Body of pancreas (tissue), 4 donors: Measurements from ENCODE around the gene SVEP1. TPM values are rescaled to one million over a fixed set of nuclear protein-coding genes. Genes with fewer than 3 reads are reported as not detected.
"Not testable (repeated sequence)": the region's sequence is repeated elsewhere in the genome, so short reads cannot be mapped to it uniquely, and the experiment has no call there.

ENCODE experiments used
- ATAC-seq: fragments of 150-250 bp; one replicate; pipeline ENCODE4 v1.9.1; 2016
- DNase-seq, 4 donors: peaks; one replicate each; pipeline ENCODE4 v3.0.0-alpha.2; 2019
- H3K27ac ChIP-seq, 4 donors: fragments of 200-600 bp; sonication (generic); 1 replicate in 3 of 4; 2 replicates in 1 of 4; pipeline versions ENCODE4 v1.5.1 to v1.6.1; 2016 to 2019; ENCODE audit warnings: mild to moderate bottlenecking in 1 of 4, mixed read lengths in 1 of 4, moderate library complexity in 1 of 4
- H3K27me3 ChIP-seq, 2 donors: fragments of 200-600 bp; sonication (generic); one replicate each; pipeline ENCODE4 v1.6.0; 2016; ENCODE audit warnings: mild to moderate bottlenecking in 1 of 2
- H3K36me3 ChIP-seq, 2 donors: fragments of 200-600 bp; sonication (generic); replicated peaks in 1 of 2; 2 replicates each; pipeline ENCODE4 v1.5.1; 2016; ENCODE audit warnings: low read depth in 2 of 2; ENCODE audit not compliant: insufficient read depth in 1 of 2
- H3K4me1 ChIP-seq: fragments of 200-600 bp; sonication (generic); one replicate; pipeline ENCODE4 v1.6.0; 2016
- H3K4me3 ChIP-seq, 2 donors: fragments of 200-600 bp; sonication (generic); 1 replicate in 1 of 2; 2 replicates in 1 of 2; pipeline ENCODE4 v1.5.1; 2016 to 2019
- H3K9me3 ChIP-seq, 3 donors: fragments of 200-600 bp; sonication (generic); 1 replicate in 2 of 3; 2 replicates in 1 of 3; pipeline ENCODE4 v1.5.1; 2016
- POLR2A ChIP-seq, 3 donors: fragments of 450-650 bp; IDR thresholded peaks; one replicate each; pipeline ENCODE4 v1.6.1; 2016; ENCODE audit warnings: antibody characterized with exemption in 3 of 3, mild to moderate bottlenecking in 2 of 3
- WGBS, 2 donors: methylation state at CpG; one replicate each; pipeline ENCODE4 v1.1.5; 2017; 5-methylcytosine and 5-hydroxymethylcytosine counted together
- intact Hi-C: fragments of 100-400 bp; cut with DNase I; formaldehyde crosslinking; loops from one replicate; pipeline ENCODE4 v1.15.1; 2023
- total RNA-seq, 2 donors: library from RNA; depleted of rRNA; stranded (reverse); fragments of >200 nt; gene quantifications; one replicate each; pipeline ENCODE4 v1.1.0, GENCODE V29; 2016
- TF ChIP-seq, protein P1 (sequence below), 7 experiments: fragments of 450-650 bp in 4 of 7; fragments of 200-600 bp in 3 of 7; sonication (generic) in 3 of 7; IDR thresholded peaks; one replicate each; pipeline ENCODE4 v1.5.1; 2016 to 2019; ENCODE audit warnings: antibody characterized with exemption in 7 of 7

The SVEP1 gene
- total RNA-seq, 2 donors from 2014 or later, result 23.7 to 34.0 TPM

DNA sequence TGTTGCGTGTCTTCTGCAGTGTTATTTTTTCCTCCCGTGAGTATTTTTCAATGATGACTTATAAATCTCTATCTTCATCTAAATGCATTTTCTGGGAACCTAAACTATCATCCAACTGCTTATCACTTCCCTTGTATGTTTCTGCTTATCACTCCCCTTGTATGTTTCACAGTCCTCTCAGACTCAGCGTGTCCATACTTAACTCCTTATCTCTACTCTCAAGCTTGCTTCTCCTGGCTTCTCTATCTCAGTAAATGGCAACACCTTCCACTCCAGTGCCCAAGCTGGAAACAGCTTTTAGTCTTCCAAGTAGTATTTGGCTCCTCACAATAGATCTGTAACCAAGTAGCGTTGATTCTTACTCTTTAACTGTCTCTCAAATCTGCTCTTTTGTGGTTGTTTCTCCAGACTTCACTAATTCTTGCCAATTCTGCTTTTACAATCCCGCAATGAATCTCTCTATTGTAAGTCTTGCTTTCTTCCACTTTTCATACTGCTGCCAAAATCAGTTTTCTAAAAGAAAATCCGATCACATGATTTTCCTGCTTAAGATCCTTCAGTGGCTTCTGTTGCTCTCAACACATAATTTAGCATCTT, 208.0 kb downstream of the SVEP1 start:
- intact Hi-C loops, result no loop called here
- WGBS, 2 donors, result 72 to 75% methylated on average over 6 of the region's 6 CpGs
- H3K9me3 ChIP-seq, result no peaks in the 10 kb centered on the region
- TF ChIP-seq, protein P1, sequence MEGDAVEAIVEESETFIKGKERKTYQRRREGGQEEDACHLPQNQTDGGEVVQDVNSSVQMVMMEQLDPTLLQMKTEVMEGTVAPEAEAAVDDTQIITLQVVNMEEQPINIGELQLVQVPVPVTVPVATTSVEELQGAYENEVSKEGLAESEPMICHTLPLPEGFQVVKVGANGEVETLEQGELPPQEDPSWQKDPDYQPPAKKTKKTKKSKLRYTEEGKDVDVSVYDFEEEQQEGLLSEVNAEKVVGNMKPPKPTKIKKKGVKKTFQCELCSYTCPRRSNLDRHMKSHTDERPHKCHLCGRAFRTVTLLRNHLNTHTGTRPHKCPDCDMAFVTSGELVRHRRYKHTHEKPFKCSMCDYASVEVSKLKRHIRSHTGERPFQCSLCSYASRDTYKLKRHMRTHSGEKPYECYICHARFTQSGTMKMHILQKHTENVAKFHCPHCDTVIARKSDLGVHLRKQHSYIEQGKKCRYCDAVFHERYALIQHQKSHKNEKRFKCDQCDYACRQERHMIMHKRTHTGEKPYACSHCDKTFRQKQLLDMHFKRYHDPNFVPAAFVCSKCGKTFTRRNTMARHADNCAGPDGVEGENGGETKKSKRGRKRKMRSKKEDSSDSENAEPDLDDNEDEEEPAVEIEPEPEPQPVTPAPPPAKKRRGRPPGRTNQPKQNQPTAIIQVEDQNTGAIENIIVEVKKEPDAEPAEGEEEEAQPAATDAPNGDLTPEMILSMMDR (IDR thresholded peaks at IDR 0.05), result no peak
- no peak for TF ChIP-seq POLR2A (IDR thresholded peaks at IDR 0.05)
- H3K27me3 ChIP-seq, result no peaks in the 10 kb centered on the region
- no peak overlapping the region for H3K27ac ChIP-seq
- no peak for DNase-seq
- no peak overlapping the region for H3K4me3 ChIP-seq
- no peaks in the 10 kb centered on the region for H3K4me1 ChIP-seq
- no peak for ATAC-seq
- H3K36me3 ChIP-seq, result no peaks in the 10 kb centered on the region

DNA sequence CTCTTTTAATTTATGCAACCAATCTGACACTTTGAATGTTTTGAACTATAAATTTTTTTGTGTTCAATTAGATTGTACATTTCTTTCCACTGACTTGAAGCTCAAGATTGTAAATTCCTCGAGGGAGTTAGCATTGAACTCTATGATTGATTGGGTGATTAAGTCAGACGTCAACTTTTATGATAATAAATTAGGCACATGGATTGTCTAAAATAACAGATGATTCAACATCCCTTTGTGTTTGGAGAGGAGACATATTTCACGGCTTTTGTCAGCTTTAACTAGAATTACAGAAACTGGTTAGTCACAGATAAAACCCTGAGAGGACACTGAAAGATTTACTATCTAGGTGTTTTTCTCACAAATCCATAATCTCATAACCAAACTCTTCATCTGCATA, 209.2 kb downstream of the SVEP1 start:
- TF ChIP-seq, protein P1 (IDR thresholded peaks at IDR 0.05), result no peak
- TF ChIP-seq POLR2A (IDR thresholded peaks at IDR 0.05), result no peak
- ATAC-seq, result no peak
- WGBS, 2 donors, result 6 to 25% methylated on average over 3 of the region's 3 CpGs
- H3K9me3 ChIP-seq, result no peaks in the 10 kb centered on the region
- no peak overlapping the region for H3K4me3 ChIP-seq
- intact Hi-C loops, result no loop called here
- no peaks in the 10 kb centered on the region for H3K36me3 ChIP-seq
- H3K27ac ChIP-seq, result no peak overlapping the region
- no peak for DNase-seq
- no peaks in the 10 kb centered on the region for H3K4me1 ChIP-seq
- no peaks in the 10 kb centered on the region for H3K27me3 ChIP-seq

DNA sequence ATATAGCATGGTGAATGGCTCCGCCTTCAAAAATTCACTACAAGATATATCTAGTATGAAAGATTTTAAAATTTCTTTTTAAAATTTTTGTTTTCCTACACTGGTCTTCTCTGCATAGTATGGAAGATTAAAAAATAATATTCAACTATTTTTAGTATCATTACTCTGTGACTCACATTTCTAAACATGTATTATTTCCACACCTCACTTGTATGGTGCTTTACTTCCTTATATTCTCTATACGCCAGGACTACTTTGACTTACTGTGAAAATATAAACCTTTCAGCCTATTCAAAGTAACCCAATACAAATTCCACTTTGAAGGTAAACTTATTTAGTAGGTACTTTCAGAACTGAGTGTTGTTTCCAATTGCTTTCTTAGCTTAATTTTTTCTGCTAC, 215.1 kb downstream of the SVEP1 start:
- Histone ChIP-seq H3K36me3 (no peaks in the 10 kb centered on the region), H3K27ac (no peak overlapping the region), H3K27me3 (no peaks in the 10 kb centered on the region), H3K4me3 (no peak overlapping the region), H3K4me1 (no peaks in the 10 kb centered on the region), H3K9me3 (no peaks in the 10 kb centered on the region)
- 86 to 92% methylated on average over 2 of the region's 2 CpGs for WGBS, 2 donors
- ATAC-seq (no peak), DNase-seq (no peak)
- intact Hi-C loops, result no loop called here
- TF ChIP-seq POLR2A (IDR thresholded peaks at IDR 0.05), result no peak
- TF ChIP-seq, protein P1 (IDR thresholded peaks at IDR 0.05), result no peak

DNA sequence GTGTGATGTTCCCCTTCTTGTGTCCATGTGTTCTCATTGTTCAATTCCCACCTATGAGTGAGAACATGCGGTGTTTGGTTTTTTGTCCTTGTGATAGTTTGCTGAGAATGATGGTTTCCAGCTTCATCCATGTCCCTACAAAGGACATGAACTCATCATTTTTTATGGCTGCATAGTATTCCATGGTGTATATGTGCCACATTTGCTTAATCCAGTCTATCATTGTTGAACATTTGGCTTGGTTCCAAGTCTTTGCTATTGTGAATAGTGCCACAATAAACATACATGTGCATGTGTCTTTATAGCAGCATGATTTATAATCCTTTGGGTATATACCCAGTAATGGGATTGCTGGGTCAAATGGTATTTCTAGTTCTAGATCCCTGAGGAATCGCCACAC, 220.5 kb downstream of the SVEP1 start:
- intact Hi-C loops, H3K4me1 ChIP-seq, H3K27me3 ChIP-seq, H3K9me3 ChIP-seq, ATAC-seq, H3K4me3 ChIP-seq, H3K27ac ChIP-seq, DNase-seq, H3K36me3 ChIP-seq: not testable (repeated sequence)
- 83 to 90% methylated on average over 1 of the region's 2 CpGs for WGBS, 2 donors

DNA sequence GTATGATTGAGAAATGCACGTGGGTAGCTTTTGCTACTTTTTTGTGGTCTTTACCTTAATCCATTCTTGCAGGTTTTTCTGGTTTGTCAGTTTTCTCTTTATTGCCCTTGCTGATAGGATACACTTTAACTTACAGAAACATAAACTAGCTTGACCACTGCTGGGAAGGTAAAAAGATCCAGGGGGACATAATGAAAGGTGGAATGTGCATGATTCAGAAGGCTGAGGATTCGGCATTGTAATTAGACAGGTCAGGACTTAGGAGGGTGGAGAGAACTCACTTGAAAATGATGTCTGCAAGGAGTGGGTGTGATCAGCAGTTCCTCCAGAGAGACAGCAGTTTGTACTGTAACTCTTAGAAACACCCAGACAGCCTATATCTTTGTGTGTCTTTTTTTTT, 222.0 kb downstream of the SVEP1 start:
- TF ChIP-seq, protein P1 (IDR thresholded peaks at IDR 0.05), result no peak
- no peak for TF ChIP-seq POLR2A (IDR thresholded peaks at IDR 0.05)
- ATAC-seq (no peak), DNase-seq (no peak)
- no peaks in the 10 kb centered on the region for H3K4me1 ChIP-seq
- H3K27ac ChIP-seq, result no peak overlapping the region
- no peaks in the 10 kb centered on the region for H3K27me3 ChIP-seq
- no peak overlapping the region for H3K4me3 ChIP-seq
- no peaks in the 10 kb centered on the region for H3K9me3 ChIP-seq
- intact Hi-C loops, result no loop called here
- WGBS, 2 donors, result 50 to 64% methylated on average over 2 of the region's 2 CpGs
- no peaks in the 10 kb centered on the region for H3K36me3 ChIP-seq
